ENCODE results near the gene WNT6.

Gene WNT6

GRCh38 chr2:218870984-218871344, 11.4 kb downstream of the WNT6 start:
- no peak overlapping the region for H3K4me3 ChIP-seq (replicated peaks in 1 of 2; ENCODE audit: low read depth in 2 of 2, low read length in 2 of 2)
- TF ChIP-seq CTCF (IDR thresholded peaks at IDR 0.05; ENCODE audit: low read depth, low read length) = no peak
- DNase-seq (ENCODE audit: low read depth in 2 of 2) = no peak

- TF ChIP-seq CTCF (IDR thresholded peaks at IDR 0.05; ENCODE audit: low read depth, low read length) = no peak
- no peak overlapping the region for H3K4me3 ChIP-seq (replicated peaks in 1 of 2; ENCODE audit: low read depth in 2 of 2, low read length in 2 of 2)
- no peak for DNase-seq (ENCODE audit: low read depth in 2 of 2)
These were observed 12.0 kb downstream of the WNT6 start for GRCh38 chr2:218871345-218872302.

DNA sequence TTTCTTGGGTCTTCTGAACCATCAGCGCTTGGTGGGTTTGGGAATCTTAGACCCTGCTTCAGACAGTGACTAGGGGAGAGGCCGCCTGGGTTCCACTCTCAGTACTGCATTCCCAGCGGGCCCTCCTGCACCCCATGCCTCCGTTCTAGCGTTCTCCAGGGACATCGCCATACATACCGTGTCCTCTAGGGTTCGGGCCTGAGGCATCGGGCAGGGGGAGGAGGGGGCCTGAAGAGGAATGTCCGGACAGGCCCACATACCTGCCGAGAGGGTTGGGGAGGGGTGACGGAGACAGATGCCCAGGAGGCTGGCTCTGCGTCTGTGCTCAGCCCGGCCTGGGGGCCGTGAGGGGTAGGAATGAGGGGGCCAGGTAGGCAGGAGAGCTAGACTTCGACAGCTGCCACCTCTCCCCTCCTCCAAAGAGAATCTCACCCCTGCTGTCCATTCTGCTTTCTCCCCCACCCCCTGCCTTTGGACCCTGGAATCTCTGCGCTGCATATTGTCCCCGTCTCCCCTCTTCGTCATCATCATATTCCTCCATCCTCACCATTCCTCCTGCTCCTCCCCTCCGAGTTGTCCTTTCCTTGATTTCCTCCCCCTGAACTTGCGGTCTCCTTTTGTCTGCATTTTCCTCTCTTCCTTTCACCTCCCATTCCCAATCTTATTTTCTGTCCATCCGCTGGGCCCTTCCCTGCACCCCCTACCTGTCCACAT, 13.2 kb downstream of the WNT6 start:
- H3K4me3 ChIP-seq (replicated peaks in 1 of 2; ENCODE audit: low read depth in 2 of 2, low read length in 2 of 2) = no peak overlapping the region
- no peak for TF ChIP-seq CTCF (IDR thresholded peaks at IDR 0.05; ENCODE audit: low read depth, low read length)
- no peak for DNase-seq (ENCODE audit: low read depth in 2 of 2)

DNA sequence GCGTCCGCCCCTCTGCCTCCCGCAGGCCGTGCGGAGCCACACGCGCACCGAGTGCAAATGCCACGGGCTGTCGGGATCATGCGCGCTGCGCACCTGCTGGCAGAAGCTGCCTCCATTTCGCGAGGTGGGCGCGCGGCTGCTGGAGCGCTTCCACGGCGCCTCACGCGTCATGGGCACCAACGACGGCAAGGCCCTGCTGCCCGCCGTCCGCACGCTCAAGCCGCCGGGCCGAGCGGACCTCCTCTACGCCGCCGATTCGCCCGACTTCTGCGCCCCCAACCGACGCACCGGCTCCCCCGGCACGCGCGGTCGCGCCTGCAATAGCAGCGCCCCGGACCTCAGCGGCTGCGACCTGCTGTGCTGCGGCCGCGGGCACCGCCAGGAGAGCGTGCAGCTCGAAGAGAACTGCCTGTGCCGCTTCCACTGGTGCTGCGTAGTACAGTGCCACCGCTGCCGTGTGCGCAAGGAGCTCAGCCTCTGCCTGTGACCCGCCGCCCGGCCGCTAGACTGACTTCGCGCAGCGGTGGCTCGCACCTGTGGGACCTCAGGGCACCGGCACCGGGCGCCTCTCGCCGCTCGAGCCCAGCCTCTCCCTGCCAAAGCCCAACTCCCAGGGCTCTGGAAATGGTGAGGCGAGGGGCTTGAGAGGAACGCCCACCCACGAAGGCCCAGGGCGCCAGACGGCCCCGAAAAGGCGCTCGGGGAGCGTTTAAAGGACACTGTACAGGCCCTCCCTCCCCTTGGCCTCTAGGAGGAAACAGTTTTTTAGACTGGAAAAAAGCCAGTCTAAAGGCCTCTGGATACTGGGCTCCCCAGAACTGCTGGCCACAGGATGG, 14.0 kb downstream of the WNT6 start:
- TF ChIP-seq CTCF (IDR thresholded peaks at IDR 0.05; ENCODE audit: low read depth, low read length) = no peak
- H3K4me3 ChIP-seq (replicated peaks in 1 of 2; ENCODE audit: low read depth in 2 of 2, low read length in 2 of 2) = no peak overlapping the region
- DNase-seq (ENCODE audit: low read depth in 2 of 2) = no peak

GRCh38 chr2:218875692-218876246, 16.2 kb downstream of the WNT6 start:
- no peak for DNase-seq (ENCODE audit: low read depth in 2 of 2)
- H3K4me3 ChIP-seq (replicated peaks in 1 of 2; ENCODE audit: low read depth in 2 of 2, low read length in 2 of 2) = no peak overlapping the region
- no peak for TF ChIP-seq CTCF (IDR thresholded peaks at IDR 0.05; ENCODE audit: low read depth, low read length)

DNA sequence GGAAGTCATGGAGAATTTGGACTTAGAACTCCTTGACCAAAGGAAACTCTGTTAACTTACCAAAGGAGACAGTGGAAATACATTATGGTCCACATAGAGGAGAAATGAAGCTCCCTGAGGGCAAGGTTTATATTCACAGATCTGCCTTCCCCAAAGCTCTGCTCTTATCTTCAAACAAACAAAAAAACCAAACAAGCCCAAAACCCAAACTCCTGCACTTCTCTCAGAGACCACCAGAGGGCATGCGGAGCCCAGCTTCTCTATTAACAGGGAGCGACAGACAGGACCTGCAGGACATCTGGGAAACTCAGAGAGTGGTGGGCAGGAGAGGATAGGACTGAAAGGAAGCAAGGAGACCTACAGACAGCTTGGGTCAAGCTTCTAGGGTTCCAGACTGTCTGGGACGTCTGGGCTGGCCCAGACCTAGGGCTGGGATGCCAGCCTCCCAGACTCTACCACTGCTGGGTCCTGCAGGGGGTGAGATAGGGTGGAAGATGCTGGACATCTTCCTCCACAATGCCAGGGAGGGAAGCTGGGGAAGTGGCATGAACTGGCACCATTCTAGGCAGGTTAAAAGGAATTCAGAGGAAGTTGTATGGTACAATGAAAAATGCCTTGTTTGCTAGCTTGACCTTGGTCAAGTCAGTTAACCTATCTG, 17.1 kb downstream of the WNT6 start:
- no peak overlapping the region for H3K4me3 ChIP-seq (replicated peaks in 1 of 2; ENCODE audit: low read depth in 2 of 2, low read length in 2 of 2)
- peak; percentile 97 for TF ChIP-seq CTCF (IDR thresholded peaks at IDR 0.05; ENCODE audit: low read depth, low read length)
- DNase-seq (ENCODE audit: low read depth in 2 of 2) = peak; percentile 73 to 78

All from cardiac fibroblast (primary cell).